Endometrial microvascular endothelial cells (primary cell): ENCODE data around the gene TXN2. TPM values are rescaled to one million over a fixed set of nuclear protein-coding genes. Genes with fewer than 3 reads are reported as not detected.

Experiments used
- in situ Hi-C: cut with HindIII; loops from 2 replicates; pipeline ENCODE4 v1.10.0; 2017; ENCODE audit warnings: low sequenced_read_pairs, low pct_unique_long_range_greater_than_20kb; ENCODE audit errors: inconsistent ontology term
- total RNA-seq: library from RNA; depleted of rRNA; stranded (reverse); fragments of >200 nt; gene quantifications from one replicate; pipeline ENCODE4 v1.2.3, GENCODE V29; 2015; ENCODE audit errors: inconsistent ontology term

Gene TXN2
- total RNA-seq, 1 donor from 2014 or later: 136 TPM

DNA sequence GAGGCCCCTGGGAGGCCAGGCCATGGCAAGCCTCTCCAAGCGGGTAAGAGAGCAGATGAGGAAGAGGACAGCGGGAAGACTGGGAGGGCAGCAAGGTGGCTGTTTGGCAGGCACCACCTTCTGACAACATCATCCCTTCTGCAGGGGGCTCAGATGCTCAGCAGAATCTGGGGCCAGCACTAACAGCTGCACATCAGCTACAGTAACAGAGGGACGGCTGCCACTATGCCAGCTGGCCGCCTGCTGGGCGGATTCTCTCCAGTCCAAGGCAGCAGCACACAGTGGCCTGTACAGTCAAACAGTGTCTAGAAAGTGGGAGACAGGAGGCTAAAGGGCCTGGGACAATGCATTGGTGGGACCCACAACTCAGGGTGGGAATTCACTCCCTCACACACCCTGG is 10.7 kb upstream of the TXN2 start:
- in situ Hi-C loops: no loop called here

DNA sequence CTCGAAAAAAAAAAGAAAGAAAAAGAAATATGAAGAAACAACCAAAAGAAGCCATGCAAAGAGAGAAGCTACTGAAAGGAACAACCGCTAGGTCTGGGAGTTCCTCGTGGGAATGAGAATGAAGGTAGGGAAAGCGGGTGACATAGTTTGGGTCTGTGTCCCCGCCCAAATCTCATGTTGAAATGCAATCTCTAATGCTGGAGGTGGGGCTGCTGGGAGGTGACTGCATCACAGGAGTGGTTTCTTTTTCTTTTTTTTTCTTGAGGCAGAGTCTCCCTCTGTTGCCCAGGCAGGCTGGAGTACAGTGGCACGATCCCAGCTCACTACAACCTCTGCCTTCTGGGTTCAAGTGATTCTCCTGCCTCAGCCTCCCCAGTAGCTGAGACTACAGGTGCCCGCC is 9.7 kb upstream of the TXN2 start:
- in situ Hi-C loops: no loop called here

DNA sequence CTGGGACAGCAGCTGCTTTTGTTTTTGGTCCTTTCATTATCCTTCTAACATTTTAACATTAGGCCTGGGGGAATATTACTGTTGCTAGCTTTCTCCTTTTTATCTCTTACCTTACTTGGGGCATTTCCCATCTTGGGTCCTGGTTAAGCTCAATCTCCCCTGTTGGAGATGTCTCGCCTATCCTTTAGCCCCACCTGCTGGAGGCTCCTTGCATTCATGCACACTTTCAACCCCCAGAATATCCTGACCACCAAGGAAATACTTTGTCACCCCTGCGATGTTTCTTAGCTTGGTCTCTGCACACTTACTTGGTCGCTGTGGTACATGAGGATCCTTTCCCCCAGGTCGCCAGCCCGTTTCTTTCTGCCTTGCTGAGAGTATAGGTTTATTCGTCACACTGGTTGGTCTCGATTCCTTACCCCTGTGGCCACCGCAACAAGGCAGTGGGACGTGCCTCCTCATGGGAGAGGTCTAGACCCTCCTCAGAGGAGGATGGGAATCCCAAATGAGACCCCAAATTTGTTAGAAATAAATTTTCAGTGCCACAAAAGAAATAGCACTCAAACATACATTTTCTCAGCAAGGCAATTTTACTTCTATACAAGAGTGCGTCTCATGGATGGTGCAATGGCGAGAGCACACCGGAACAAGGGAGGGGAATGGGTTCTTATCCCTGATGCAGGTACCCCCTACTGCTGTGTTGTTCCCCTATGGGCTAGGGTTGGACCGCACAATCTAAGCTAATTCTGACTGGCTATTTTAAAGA is 5.4 kb upstream of the TXN2 start:
- in situ Hi-C loops: no loop called here

DNA sequence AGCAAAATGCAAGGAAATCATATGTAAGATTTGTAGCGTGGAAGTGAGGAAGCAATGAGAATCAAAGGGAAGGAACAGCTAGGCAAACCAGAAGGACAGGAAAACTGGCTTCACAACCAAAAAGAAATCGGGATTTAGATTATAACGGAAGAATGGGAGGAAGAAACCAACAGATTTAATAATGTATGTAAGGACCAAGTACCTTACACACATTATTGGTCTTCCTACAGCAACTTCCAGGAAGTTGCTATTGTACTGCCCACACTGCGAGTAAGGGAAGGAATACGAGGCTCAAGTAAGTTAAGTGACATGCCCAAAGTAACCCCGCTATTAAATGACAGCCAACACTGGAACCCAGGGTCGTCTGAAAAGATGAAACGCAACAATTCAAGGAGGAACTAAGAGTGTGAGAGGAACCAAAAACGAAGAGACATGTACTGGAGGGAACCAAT is 473 bp downstream of the TXN2 start:
- in situ Hi-C loops: no loop called here

DNA sequence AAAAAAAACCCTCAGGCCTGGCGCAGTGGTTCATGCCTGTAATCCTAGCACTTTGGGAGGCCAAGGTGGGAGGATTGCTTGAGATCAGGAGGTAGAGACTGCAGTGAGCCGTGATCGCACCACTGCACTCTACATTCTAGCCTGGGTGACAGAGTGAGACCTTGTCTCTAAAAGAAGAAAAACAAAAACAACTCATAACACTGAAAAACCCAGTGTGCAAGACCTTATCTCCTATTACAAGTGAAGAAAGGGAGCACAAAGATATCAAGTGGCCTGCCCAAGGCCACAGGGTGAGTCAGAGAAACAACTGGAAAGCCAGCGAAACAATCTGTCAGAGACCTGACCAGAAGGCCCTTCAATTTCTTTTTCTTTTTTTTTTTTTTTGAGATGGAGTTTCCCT is 2.5 kb downstream of the TXN2 start:
- in situ Hi-C loops: no loop called here

DNA sequence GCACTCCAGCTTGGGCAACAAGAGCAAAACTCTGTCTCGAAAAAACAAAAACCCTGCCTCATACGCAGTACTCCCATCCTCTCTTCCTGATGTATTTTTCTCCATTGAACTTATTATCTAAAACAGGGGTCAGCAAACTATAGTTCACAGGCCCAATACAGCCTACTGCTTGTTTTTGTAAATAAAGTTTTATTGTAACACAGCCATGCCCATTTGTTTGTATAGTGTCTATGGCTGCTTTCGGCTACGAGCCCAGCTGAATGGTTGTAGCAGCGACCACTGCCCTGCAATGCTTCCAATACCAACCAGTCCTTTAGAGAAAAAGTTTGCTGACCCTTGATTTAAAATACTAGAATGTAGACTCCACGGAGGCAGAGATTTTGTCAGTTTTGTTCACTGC is 6.1 kb downstream of the TXN2 start:
- in situ Hi-C loops: no loop called here

DNA sequence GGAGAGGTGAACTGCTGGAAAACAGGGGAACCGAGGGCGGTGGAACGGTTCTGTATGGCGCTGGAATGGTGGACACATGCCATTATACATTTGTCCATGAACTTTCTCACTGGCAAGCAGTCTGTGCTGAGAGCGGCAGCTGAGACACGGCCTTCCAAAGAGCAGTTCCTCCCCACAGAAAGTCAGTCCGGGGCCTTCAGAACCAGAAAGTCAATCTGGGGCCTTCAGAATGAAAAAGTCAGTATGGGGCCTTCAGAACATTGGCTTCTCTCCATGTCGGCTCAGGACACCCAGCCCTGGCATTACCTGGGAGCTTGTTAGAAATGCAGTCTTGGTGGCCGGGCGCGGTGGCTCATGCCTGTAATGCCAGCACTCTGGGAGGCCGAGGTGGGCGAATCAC is 8.8 kb downstream of the TXN2 start:
- in situ Hi-C loops: no loop called here

DNA sequence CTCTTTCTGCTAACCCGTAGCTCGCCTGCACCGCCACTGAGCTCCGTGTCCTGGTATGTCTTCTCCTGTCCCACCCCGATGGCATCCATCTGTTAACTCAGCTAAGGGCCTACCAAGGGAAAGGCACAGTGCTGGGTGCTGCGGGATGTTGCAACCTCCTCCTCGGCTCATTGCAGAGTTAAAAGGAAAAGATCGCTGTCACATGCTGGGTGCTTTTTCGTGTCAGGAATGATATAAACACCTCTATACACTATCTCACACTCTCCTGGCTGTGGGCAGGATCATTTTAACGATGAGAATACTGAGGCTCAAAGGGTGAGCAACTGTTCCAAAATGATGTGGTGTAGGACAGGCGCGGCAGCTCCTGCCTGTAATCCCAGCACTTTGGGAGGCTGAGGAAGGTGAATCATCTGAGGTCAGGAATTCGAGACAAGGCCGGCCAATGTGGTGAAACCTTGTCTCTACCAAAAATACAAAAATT is 10.1 kb downstream of the TXN2 start:
- in situ Hi-C loops: no loop called here

DNA sequence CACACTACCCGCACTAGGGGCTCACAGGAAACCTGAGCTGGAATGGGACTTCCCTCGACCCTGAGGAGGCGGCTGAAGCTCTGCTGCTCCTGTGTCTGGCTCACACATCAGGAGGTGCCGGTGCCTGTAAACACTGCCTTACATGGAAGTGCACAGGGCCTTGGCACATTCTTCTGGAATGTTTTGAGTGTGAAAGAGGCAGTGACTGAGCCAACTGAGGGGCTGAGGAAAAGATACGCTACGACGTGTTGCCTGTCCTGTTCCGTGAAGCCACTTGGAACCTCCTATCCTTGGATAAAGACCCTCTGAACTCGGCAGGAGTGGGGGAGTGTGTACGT is 10.5 kb downstream of the TXN2 start:
- in situ Hi-C loops: no loop called here

DNA sequence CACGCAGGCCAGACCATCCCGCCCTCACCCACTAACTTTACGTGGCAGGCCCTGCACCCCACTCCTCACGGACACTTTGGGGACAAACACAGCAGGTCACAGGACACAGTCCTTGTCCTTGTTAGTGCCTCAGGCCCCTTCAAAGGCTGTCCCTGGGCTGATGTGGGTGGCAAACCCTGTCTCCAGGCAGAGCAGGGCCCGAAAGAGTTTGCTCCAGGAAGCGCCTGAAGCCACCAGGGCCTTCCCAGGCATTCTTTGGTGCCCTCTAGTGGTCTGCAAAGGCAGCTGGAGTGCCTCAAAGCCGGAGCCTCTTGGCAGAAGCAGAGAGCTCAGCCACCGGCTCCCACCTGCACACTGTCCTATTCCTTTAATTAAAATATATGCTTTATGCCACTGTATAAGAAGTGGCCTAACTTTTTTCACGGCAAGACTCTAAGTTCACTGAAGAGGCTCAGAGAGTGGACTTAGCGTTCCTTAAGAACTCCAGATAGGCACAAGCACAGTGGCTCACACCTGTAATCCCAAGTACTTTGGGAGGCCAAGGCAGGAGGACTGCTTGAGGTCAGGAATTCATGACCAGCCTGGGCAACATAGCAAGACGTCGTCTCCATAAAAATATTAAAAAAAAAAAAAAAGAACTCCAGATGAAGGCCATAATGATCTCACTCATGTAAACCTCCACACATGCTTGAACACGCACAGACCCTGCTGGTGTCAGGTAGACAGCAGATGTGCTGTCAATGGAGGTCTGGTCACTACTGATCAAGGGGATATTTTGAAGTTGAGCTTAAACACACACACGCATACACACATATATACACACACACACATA is 11.1 kb downstream of the TXN2 start:
- in situ Hi-C loops: no loop called here

DNA sequence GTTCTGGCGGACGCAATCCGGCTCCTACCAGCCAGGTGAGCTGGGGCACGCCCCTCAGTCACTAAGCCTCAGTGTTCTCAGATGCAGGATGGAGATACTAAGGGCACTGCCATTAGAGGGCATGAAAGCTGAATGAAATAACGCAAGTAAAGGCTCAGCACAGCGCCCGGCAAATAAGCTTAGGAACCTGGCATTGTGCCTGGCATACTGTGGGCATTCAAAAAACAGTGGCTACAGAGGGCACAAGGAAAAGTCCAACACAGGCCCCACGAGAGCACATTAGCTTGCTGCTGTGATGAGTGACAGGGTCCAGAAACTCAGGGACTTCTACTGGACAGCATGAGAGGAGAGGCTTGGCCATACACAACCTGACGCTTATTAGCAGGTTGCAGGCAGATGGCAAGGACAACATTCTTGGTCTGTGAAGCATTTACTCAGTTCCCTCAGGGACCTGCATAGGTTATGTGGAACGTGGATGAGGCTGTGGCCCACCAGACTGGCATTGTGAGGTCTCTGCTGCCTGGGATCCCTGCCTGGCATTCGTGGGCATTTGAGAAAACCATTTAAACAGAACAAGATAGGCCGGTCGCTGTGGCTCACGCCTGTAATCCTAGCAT is 12.2 kb downstream of the TXN2 start:
- in situ Hi-C loops: no loop called here

DNA sequence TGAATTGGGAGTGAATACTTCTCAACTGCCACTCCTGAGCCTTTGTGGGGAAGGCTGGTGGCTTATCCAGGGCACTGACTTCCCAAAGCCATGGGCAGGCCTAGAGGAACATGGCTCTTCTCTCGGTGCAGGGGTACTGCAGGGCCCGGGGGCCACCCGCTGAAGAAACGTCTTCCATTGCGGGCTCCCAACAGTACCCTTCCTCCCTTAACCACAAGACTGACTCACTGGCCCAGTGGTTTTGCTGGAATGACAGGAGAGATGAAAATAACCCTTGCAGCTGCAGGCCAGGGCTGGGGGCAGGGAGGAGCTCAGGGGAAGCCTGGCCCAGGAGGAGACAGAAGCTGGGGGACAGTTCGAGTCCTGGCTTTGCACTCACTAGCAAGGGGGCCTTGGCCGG is 13.5 kb downstream of the TXN2 start:
- in situ Hi-C loops: no loop called here

DNA sequence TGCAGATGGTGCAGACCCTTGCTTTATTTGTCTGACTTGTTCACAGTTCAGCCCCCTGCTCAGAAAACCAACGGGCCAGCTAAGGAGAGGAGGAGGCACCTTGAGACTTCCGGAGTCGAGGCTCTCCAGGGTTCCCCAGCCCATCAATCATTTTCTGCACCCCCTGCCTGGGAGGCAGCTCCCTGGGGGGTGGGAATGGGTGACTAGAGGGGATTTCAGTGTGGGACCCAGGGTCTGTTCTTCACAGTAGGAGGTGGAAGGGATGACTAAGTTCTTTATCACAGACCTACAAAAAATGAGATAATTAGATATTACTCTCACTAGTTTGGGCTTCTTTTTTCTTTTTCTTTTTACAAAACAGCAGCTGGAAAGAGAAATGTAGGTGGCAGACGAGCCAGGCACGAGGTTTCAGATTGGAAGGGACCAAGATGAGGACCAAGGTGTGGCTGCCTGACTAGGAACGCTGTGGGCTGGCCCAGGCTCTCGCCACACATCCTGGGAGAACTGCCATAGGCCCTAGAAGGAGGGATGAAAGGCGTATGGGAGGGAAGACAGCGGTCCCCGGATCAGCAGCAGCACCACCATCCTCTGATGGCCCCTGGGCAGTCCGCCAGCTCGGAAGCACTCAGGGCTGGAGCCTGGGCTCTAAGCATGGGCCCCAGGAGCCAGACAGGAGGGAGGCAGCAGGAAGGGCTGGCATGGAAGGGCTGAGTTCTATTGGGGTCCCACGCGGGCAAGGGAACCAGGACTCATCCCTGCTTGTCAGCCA is 14.2 kb downstream of the TXN2 start:
- in situ Hi-C loops: no loop called here

DNA sequence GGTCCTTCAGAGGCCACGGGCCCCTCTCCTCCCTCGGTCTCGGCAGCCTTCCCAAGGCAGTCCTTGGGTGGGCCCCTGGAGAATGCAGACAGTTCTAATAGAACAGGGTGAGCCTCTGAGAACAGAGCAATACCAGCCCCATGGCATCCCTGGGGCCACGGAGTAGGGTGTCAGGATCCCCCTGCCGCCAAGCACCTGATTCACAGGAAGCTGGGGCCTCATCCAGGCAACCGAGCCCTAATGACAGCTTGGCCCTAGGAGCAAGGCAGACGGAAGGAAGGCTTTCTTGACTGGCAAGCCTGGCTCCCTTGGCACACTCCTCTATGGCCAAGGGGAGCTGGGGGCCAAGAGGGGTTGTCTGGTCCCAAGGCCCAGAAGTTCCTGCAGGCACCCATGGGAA is 15.2 kb downstream of the TXN2 start:
- in situ Hi-C loops: no loop called here

DNA sequence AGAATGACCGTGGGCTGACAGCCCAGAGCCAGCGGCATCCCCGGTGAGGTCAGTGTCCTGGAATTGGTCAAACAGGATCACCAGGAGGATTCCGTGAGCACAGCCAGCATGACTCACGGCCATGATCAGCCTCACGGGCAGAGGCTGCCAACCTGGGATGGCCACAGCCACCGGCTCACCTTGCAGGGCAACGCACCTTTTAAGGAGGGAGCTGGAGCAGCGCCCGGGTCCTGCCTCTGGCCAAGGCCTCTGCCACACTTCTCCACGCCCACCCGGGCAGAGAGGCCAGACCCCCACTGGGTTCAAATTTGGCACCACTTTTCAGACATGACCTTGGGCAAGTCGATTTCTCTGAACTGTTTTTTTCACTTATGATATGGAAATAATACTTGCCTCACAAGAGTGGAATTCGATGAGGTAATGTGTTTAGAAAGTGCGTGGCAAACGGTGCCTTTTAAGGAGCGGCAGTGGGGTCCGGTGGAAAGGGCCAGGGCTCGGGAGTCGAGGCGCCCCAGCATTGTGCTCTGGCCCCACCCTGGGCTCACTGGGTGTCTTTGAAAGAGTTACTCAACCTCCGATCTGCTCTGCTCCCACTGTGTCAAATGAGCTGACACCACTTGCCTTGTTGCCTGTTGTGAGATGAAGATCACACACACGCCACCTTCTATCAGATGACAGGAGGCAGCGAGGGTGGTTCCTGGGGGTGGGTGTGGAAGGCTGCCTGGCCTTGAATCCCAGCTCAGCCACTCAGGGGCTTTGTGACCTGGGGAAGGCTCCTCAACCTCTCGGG is 16.0 kb downstream of the TXN2 start:
- in situ Hi-C loops: no loop called here

DNA sequence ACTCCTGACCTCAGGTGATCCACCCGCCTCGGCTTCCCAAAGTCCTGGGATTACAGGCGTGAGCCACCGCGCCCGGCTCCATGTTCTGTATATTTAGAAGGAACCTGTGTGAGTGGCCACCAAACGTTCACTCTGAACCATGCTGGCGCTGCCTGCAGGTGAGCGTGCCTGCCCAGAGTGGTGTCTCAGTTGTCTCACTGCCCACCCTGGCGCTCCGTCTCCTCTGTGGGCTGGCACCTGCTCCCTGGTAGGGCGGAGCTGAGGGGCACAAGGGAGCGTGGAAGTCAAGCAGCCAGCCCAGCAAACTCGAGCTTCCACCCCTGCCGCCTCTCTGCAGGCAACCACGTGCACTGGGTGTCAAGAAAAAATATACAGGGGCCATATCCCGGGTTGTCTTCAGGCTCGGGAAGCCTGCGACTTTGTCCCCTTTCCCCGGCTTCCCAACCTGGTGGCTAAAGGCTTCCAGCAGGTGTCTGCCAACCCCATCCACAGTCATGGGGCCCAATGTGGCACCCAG is 16.7 kb downstream of the TXN2 start:
- in situ Hi-C loops: no loop called here

DNA sequence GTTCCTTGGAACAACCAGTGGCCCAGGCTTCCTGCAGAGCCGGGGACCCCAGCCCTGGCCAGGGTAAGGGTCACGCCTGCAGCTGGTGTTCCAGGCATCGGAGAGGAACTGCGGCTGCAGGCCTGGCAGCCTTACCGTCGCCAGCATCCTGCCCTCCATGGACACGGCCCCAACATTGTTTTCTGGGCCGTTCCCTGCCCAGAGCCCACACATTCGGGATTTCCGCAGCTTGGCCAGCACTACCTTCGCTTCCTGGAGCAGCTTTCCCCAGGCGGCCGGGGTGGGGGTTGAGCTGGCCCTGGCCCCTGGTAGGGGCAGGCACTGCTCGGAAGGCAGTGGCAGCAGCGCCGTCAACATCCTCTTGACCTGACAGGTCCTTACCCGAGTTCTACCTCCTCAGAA is 17.7 kb downstream of the TXN2 start:
- in situ Hi-C loops: no loop called here
